Liver (tissue), 9 donors: Measurements from ENCODE around the gene SCGB1C2. TPM values are rescaled to one million over a fixed set of nuclear protein-coding genes. Genes with fewer than 3 reads are reported as not detected.

ENCODE experiments used
- DNase-seq: peaks from one replicate; pipeline ENCODE4 v3.0.0-alpha.2; 2017; ENCODE audit warnings: low spot score
- H3K27ac ChIP-seq, 2 donors: one replicate each; pipeline ENCODE4 v1.7.0; 2013; ENCODE audit warnings: inconsistent platforms in 2 of 2, low read length in 2 of 2, control low read depth in 1 of 2, low read depth in 1 of 2, mild to moderate bottlenecking in 1 of 2
- H3K27me3 ChIP-seq, 4 donors: one replicate each; pipeline versions ENCODE4 v1.6.1 to v1.7.0; 2013; ENCODE audit warnings: low read length in 3 of 4, inconsistent platforms in 1 of 4, mild to moderate bottlenecking in 1 of 4, moderate library complexity in 1 of 4; ENCODE audit not compliant: control insufficient read depth in 4 of 4, insufficient read depth in 4 of 4
- H3K36me3 ChIP-seq, 4 donors: one replicate each; pipeline versions ENCODE4 v1.6.1 to v1.7.0; 2013; ENCODE audit warnings: low read length in 3 of 4, mild to moderate bottlenecking in 3 of 4, low read depth in 1 of 4, moderate library complexity in 1 of 4; ENCODE audit not compliant: control insufficient read depth in 4 of 4, insufficient read depth in 3 of 4
- H3K4me1 ChIP-seq, 4 donors: one replicate each; pipeline versions ENCODE4 v1.6.1 to v1.7.0; 2013; ENCODE audit warnings: low read length in 3 of 4, mild to moderate bottlenecking in 3 of 4, moderate library complexity in 1 of 4; ENCODE audit not compliant: control insufficient read depth in 4 of 4, insufficient read depth in 4 of 4
- H3K4me3 ChIP-seq, 3 donors: one replicate each; pipeline versions ENCODE4 v1.6.1 to v1.7.0; 2013; ENCODE audit warnings: low read length in 3 of 3, control low read depth in 1 of 3, low read depth in 1 of 3, mild to moderate bottlenecking in 1 of 3
- H3K9ac ChIP-seq, 2 donors: one replicate each; pipeline ENCODE4 v1.7.0; 2013; ENCODE audit warnings: low read length in 2 of 2, mild to moderate bottlenecking in 2 of 2, moderate library complexity in 2 of 2, control low read depth in 1 of 2, low read depth in 1 of 2
- H3K9me3 ChIP-seq, 4 donors: one replicate each; pipeline versions ENCODE4 v1.6.1 to v1.7.0; 2013; ENCODE audit warnings: low read length in 3 of 4; ENCODE audit not compliant: control insufficient read depth in 4 of 4
- ATF3 ChIP-seq: IDR thresholded peaks from 2 replicates; pipeline ENCODE4 v1.6.1; 2016; ENCODE audit warnings: antibody characterized with exemption
- CTCF ChIP-seq: fragments of 150-350 bp; IDR thresholded peaks from 2 replicates; pipeline ENCODE4 v1.5.1; 2017; ENCODE audit warnings: improper control_type of control experiment, low read depth, low read length; ENCODE audit not compliant: missing input control
- EGR1 ChIP-seq, 2 donors: IDR thresholded peaks; 2 replicates each; pipeline ENCODE4 v1.6.1; 2016 to 2018; ENCODE audit warnings: antibody characterized with exemption in 2 of 2, low read depth in 2 of 2
- FOXA1 ChIP-seq: IDR thresholded peaks from 2 replicates; pipeline ENCODE4 v1.6.1; 2016; ENCODE audit warnings: antibody characterized with exemption
- FOXA2 ChIP-seq: IDR thresholded peaks from 2 replicates; pipeline ENCODE4 v1.6.1; 2016; ENCODE audit warnings: antibody characterized with exemption
- GABPA ChIP-seq, 2 donors: IDR thresholded peaks in 1 of 2; conservative IDR thresholded peaks in 1 of 2; 2 replicates each; pipeline ENCODE4 v1.6.1; 2016; ENCODE audit warnings: antibody characterized with exemption in 2 of 2, mild to moderate bottlenecking in 1 of 2, moderate library complexity in 1 of 2
- HNF4A ChIP-seq, 2 donors: conservative IDR thresholded peaks; 2 replicates each; pipeline ENCODE4 v1.6.1; 2016; ENCODE audit warnings: antibody characterized with exemption in 2 of 2, mild to moderate bottlenecking in 2 of 2
- HNF4G ChIP-seq: IDR thresholded peaks from 2 replicates; pipeline ENCODE4 v1.6.1; 2016; ENCODE audit warnings: antibody characterized with exemption
- JUND ChIP-seq, 2 donors: IDR thresholded peaks; 2 replicates each; pipeline ENCODE4 v1.6.1; 2016; ENCODE audit warnings: antibody characterized with exemption in 2 of 2
- MAX ChIP-seq: IDR thresholded peaks from 2 replicates; pipeline ENCODE4 v1.6.1; 2016; ENCODE audit warnings: antibody characterized with exemption
- NR2F2 ChIP-seq: IDR thresholded peaks from 2 replicates; pipeline ENCODE4 v1.6.1; 2016; ENCODE audit warnings: antibody characterized with exemption
- RAD21 ChIP-seq, 2 donors: IDR thresholded peaks; 2 replicates each; pipeline ENCODE4 v1.6.1; 2016; ENCODE audit warnings: antibody characterized with exemption in 2 of 2, mild to moderate bottlenecking in 2 of 2
- REST ChIP-seq: IDR thresholded peaks from 2 replicates; pipeline ENCODE4 v1.6.1; 2016; ENCODE audit warnings: antibody characterized with exemption, mild to moderate bottlenecking
- RXRA ChIP-seq, 2 donors: IDR thresholded peaks; 2 replicates each; pipeline ENCODE4 v1.6.1; 2017 to 2018; ENCODE audit warnings: antibody characterized with exemption in 2 of 2, mild to moderate bottlenecking in 1 of 2
- SP1 ChIP-seq: IDR thresholded peaks from 2 replicates; pipeline ENCODE4 v1.6.1; 2018; ENCODE audit warnings: antibody characterized with exemption, mild to moderate bottlenecking
- TAF1 ChIP-seq: conservative IDR thresholded peaks from 2 replicates; pipeline ENCODE4 v1.6.1; 2016; ENCODE audit warnings: antibody characterized with exemption, mild to moderate bottlenecking
- YY1 ChIP-seq: IDR thresholded peaks from 2 replicates; pipeline ENCODE4 v1.6.1; 2016; ENCODE audit warnings: antibody characterized with exemption, mild to moderate bottlenecking
- ZBTB33 ChIP-seq: IDR thresholded peaks from 2 replicates; pipeline ENCODE4 v1.6.1; 2016; ENCODE audit warnings: antibody characterized with exemption
- WGBS: extraction: QIAGEN DNeasy Blood & Tissue Kit; methylation state at CpG from one replicate; pipeline ENCODE4 v1.1.7; 2013; 5-methylcytosine and 5-hydroxymethylcytosine counted together
- polyA plus RNA-seq, 2 donors: library from polyadenylated mRNA; stranded (reverse) in 1 of 2; unstranded in 1 of 2; fragments of 200-250 nt in 1 of 2; fragments of >200 nt in 1 of 2; fragmentation: Nextera tagmentation in 1 of 2; extraction: Ambion mirVana in 1 of 2; gene quantifications; one replicate each; pipeline versions ENCODE4 v1.2.1 to v1.2.3, GENCODE V29; 2013 to 2015
- total RNA-seq, 2 donors: library from RNA; depleted of rRNA; stranded (reverse); fragments of >200 nt; gene quantifications; one replicate each; pipeline ENCODE4 v1.2.3, GENCODE V29; 2014
- donor health status: healthy.
- donor health status: healthy.
- donor health status: healthy.
- donor health status: healthy.
- donor health status: healthy.

The SCGB1C2 gene
- total and polyA plus RNA-seq, 4 donors: not detected

GRCh38 chr17:144936-145670 is 7.7 kb downstream of the SCGB1C2 start:
- Histone ChIP-seq H3K4me3 (no peak overlapping the region), H3K9ac (no peak overlapping the region), H3K9me3 (no peaks in the 10 kb centered on the region), H3K4me1 (peaks cover 0 to 3% (median 2%) of the 10 kb centered on the region in 4 donors), H3K27ac (no peak overlapping the region), H3K27me3 (no peaks in the 10 kb centered on the region), H3K36me3 (no peaks in the 10 kb centered on the region)
- TF ChIP-seq TAF1: no peak
- TF ChIP-seq YY1: no peak
- TF ChIP-seq NR2F2: no peak
- TF ChIP-seq JUND (IDR thresholded peaks at IDR 0.05): no peak
- TF ChIP-seq REST: no peak
- TF ChIP-seq HNF4A (conservative IDR thresholded peaks at IDR 0.05): no peak
- TF ChIP-seq FOXA1: no peak
- no peak for TF ChIP-seq SP1
- TF ChIP-seq ZBTB33: no peak
- TF ChIP-seq EGR1 (IDR thresholded peaks at IDR 0.05; ENCODE audit: low read depth in 2 of 2): no peak
- no peak for TF ChIP-seq RAD21 (IDR thresholded peaks at IDR 0.05)
- no peak for TF ChIP-seq MAX
- TF ChIP-seq RXRA (IDR thresholded peaks at IDR 0.05): no peak
- TF ChIP-seq ATF3: no peak
- no peak for TF ChIP-seq CTCF
- no peak for TF ChIP-seq HNF4G
- no peak for TF ChIP-seq GABPA (IDR thresholded peaks at IDR 0.05 in 1 of 2, conservative IDR thresholded peaks at IDR 0.05 in 1 of 2)
- TF ChIP-seq FOXA2: no peak
- no peak for DNase-seq
- 96% methylated on average over 7 of the region's 7 CpGs for WGBS
